ENCODE data around the gene MAP3K2. TPM values are rescaled to one million over a fixed set of nuclear protein-coding genes. Genes with fewer than 3 reads are reported as not detected.
"Not testable (repeated sequence)": the region's sequence is repeated elsewhere in the genome, so short reads cannot be mapped to it uniquely, and the experiment has no call there.

Gene MAP3K2
- total RNA-seq, 4 donors from 2014 or later, result 34.2 to 69.5 (median 61.1) TPM

GRCh38 chr2:127413782-127414637 lies 26.2 kb upstream of the MAP3K2 start:
- DNase-seq (ENCODE audit: low spot score in 2 of 2), result no peak
- H3K27me3 ChIP-seq, result peaks cover 0 to 25% of the 10 kb centered on the region in 2 donors
- H3K4me3 ChIP-seq, result no peak overlapping the region
- no peaks in the 10 kb centered on the region for H3K36me3 ChIP-seq
- WGBS, 2 donors, result 85 to 88% methylated on average over 8 of the region's 8 CpGs
- peaks cover 0 to 3% (median 0%) of the 10 kb centered on the region in 4 donors for H3K9me3 ChIP-seq
- TF ChIP-seq POLR2A (IDR thresholded peaks at IDR 0.05) (no peak), CTCF (IDR thresholded peaks at IDR 0.05) (no peak), EP300 (IDR thresholded peaks at IDR 0.05) (no peak)
- H3K27ac ChIP-seq, result no peak overlapping the region
- peaks cover 3 to 38% (median 28%) of the 10 kb centered on the region in 4 donors for H3K4me1 ChIP-seq

- DNase-seq (ENCODE audit: low spot score in 2 of 2), result no peak
- WGBS, 2 donors, result 74 to 77% methylated on average over 3 of the region's 3 CpGs
- H3K27ac ChIP-seq, result no peak overlapping the region
- H3K36me3 ChIP-seq, result no peaks in the 10 kb centered on the region
- H3K27me3 ChIP-seq, result peaks cover 0 to 22% of the 10 kb centered on the region in 2 donors
- TF ChIP-seq CTCF (IDR thresholded peaks at IDR 0.05) (no peak), POLR2A (IDR thresholded peaks at IDR 0.05) (no peak), EP300 (IDR thresholded peaks at IDR 0.05) (no peak)
- no peak overlapping the region for H3K4me3 ChIP-seq
- peaks cover 0 to 3% (median 0%) of the 10 kb centered on the region in 4 donors for H3K9me3 ChIP-seq
- H3K4me1 ChIP-seq, result peaks cover 3 to 43% (median 30%) of the 10 kb centered on the region in 4 donors
Measured at GRCh38 chr2:127413200-127413599, 25.4 kb upstream of the MAP3K2 start.

DNA sequence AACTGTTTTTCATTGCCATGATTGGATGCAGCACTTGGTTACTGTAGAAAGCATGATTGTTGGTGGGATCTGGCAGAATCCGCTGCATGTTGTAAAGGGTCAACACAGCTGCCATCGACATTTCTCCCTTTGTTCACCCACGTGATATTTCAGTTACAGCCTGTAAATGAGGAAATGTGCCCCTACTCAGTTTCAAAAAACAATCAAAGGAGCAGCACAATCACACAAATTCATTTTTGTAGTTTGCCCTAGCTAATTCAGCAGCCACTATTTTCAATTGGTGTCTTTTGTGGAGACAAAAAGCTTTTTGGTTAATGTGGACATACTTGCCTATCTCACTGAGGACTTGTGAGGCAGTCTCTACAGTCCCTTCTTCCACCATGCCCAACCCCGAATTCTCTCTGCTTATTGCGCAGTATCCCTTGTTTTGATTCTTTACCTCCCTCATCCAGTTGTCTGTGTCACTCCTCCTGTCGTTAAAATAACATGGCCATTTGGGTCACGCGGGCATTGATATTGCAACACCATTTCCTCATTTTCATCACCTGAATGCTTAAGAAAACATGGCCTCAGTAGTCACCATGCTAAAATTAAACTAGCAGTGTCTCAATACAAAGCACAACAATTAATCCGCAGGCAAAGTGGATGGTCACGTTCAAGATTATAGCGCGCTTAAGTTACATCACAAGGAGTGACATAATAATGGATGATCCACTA lies 24.0 kb upstream of the MAP3K2 start:
- Histone ChIP-seq H3K4me3 (peak overlapping the region in 1 of 4 donors; percentile 1), H3K4me1 (peaks cover 3 to 52% (median 30%) of the 10 kb centered on the region in 4 donors), H3K9me3 (peaks cover 0 to 3% (median 0%) of the 10 kb centered on the region in 4 donors), H3K27ac (peak overlapping the region in 2 of 4 donors; percentile 73 to 76), H3K36me3 (no peaks in the 10 kb centered on the region), H3K27me3 (peaks cover 0 to 11% of the 10 kb centered on the region in 2 donors)
- DNase-seq (ENCODE audit: low spot score in 2 of 2), result peak in 1 of 2 donors; percentile 58
- TF ChIP-seq EP300 (IDR thresholded peaks at IDR 0.05) (peak in 1 of 2 donors; percentile 71), POLR2A (IDR thresholded peaks at IDR 0.05) (no peak)
- 57 to 65% methylated on average over 12 of the region's 12 CpGs for WGBS, 2 donors

DNA sequence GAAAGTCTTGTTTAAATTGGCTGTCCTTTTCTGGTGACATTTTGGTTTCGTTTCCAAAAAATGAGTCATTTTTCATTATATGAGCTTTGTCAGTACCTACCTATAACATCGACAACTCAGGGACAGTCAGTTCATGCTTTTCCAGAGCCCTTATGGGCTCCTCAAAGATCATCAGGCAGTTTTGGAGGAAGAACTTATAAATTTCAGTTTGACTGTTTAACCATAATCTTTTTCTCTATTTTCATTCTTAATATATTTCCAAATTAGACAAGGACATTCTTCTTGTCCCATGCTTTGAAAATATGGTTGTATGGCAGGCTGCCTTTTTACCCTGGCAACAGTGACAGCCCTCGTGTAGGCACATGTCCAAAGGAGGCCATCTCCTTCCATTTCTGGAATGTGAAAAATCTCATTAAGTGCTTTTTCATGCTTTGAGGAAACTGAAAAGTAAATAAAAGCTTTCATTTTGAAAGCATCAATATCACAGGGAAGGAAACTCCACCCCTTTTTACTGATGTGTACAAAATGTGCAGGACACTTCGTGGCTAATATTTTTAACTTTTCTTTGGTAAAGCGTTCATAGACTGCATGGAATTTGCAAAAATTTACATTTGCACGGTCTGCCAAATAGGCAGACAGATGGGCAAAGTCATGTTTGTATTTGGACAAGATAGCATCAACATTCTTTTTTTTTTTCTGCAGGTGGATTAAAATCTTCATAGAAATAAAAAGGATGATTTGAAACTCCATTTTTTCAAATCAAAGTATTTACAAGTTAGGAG lies 23.3 kb upstream of the MAP3K2 start:
- peak overlapping the region in 1 of 4 donors; percentile 1 for H3K4me3 ChIP-seq

GRCh38 chr2:127409716-127410115 lies 21.9 kb upstream of the MAP3K2 start:
- Histone ChIP-seq H3K27ac (peak overlapping the region in 1 of 4 donors; percentile 73), H3K4me1 (peaks cover 3 to 35% (median 23%) of the 10 kb centered on the region in 4 donors)
- 95 to 97% methylated on average over 8 of the region's 8 CpGs for WGBS, 2 donors
- not testable (repeated sequence) for H3K36me3 ChIP-seq; H3K4me3 ChIP-seq; DNase-seq (ENCODE audit: low spot score in 2 of 2); H3K27me3 ChIP-seq; H3K9me3 ChIP-seq

More for the DNA sequence above, 23.3 kb upstream of the MAP3K2 start:
- 4 to 10% methylated on average over 6 of the region's 6 CpGs for WGBS, 2 donors
- H3K27ac ChIP-seq, result peak overlapping the region; percentile 41 to 76 (median 71)
- peaks cover 3 to 46% (median 26%) of the 10 kb centered on the region in 4 donors for H3K4me1 ChIP-seq
- H3K36me3 ChIP-seq, result no peaks in the 10 kb centered on the region
- H3K27me3 ChIP-seq, result peaks cover 0 to 5% of the 10 kb centered on the region in 2 donors
- no peak for DNase-seq (ENCODE audit: low spot score in 2 of 2)
- TF ChIP-seq EP300 (IDR thresholded peaks at IDR 0.05) (peak in 1 of 2 donors; percentile 39), CTCF (IDR thresholded peaks at IDR 0.05) (no peak)
- peaks cover 0 to 3% (median 0%) of the 10 kb centered on the region in 4 donors for H3K9me3 ChIP-seq
